Thyroid gland (tissue), 4 donors: Measurements from ENCODE around the gene OLIG1.

Experiments used
- POLR2A ChIP-seq, 2 donors: fragments of 450-650 bp; IDR thresholded peaks; one replicate each; pipeline ENCODE4 v1.6.1; 2017; ENCODE audit warnings: antibody characterized with exemption in 2 of 2, mild to moderate bottlenecking in 2 of 2, moderate library complexity in 1 of 2
- TF ChIP-seq, protein P1 (sequence below), 6 experiments: fragments of 200-600 bp in 3 of 6; fragments of 450-650 bp in 3 of 6; sonication (generic) in 3 of 6; IDR thresholded peaks; one replicate each; pipeline ENCODE4 v1.5.1; 2016 to 2019; ENCODE audit warnings: antibody characterized with exemption in 6 of 6, mild to moderate bottlenecking in 2 of 6, inconsistent platforms in 1 of 6, moderate library complexity in 1 of 6

DNA sequence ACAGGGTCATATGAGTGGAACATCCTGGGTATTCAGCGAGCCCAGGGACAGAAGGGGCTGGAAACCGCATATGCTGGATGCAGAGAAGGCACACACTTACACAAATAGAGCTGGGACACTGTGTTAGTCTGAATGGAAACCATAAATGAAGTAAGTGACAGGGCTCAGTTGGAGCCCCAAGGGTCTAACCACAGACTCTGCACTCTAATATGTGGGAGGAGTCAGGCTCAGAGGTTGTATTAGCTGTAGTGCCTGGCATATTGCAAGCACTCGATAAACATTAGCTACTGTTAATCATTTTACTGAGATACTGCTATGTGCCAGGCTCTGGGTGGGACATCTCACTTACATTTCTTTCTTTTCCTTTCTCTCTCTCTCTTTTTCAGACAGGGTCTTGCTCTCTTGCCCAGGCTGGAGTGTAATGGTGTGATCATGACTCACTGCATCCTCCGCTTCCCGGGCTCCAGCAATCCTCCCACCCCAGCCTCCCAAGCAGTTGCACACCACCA is 6.5 kb upstream of the OLIG1 start:
- TF ChIP-seq POLR2A (IDR thresholded peaks at IDR 0.05) = no peak
- TF ChIP-seq, protein P1, sequence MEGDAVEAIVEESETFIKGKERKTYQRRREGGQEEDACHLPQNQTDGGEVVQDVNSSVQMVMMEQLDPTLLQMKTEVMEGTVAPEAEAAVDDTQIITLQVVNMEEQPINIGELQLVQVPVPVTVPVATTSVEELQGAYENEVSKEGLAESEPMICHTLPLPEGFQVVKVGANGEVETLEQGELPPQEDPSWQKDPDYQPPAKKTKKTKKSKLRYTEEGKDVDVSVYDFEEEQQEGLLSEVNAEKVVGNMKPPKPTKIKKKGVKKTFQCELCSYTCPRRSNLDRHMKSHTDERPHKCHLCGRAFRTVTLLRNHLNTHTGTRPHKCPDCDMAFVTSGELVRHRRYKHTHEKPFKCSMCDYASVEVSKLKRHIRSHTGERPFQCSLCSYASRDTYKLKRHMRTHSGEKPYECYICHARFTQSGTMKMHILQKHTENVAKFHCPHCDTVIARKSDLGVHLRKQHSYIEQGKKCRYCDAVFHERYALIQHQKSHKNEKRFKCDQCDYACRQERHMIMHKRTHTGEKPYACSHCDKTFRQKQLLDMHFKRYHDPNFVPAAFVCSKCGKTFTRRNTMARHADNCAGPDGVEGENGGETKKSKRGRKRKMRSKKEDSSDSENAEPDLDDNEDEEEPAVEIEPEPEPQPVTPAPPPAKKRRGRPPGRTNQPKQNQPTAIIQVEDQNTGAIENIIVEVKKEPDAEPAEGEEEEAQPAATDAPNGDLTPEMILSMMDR (IDR thresholded peaks at IDR 0.05) = no peak
